VCaP (cell line): ENCODE results near the gene CTDP1.
"Not testable (repeated sequence)": the region's sequence is repeated elsewhere in the genome, so short reads cannot be mapped to it uniquely, and the experiment has no call there.

Source experiments
- H3K27ac ChIP-seq: fragments of 450-650 bp; 2 replicates; pipeline ENCODE4 v1.5.1; 2017
- CTCF ChIP-seq: fragments of 450-650 bp; conservative IDR thresholded peaks from 2 replicates; pipeline ENCODE4 v1.5.1; 2017; ENCODE audit warnings: mild to moderate bottlenecking, moderate library complexity

The CTDP1 gene

GRCh38 chr18:79749251-79750191 lies 69.9 kb downstream of the CTDP1 start:
- no peak overlapping the region for H3K27ac ChIP-seq
- TF ChIP-seq CTCF = no peak

GRCh38 chr18:79750980-79751571 lies 71.5 kb downstream of the CTDP1 start:
- H3K27ac ChIP-seq = no peak overlapping the region
- TF ChIP-seq CTCF = no peak

- H3K27ac ChIP-seq = not testable (repeated sequence)
Measured at GRCh38 chr18:79751918-79752578, 72.4 kb downstream of the CTDP1 start.

- not testable (repeated sequence) for H3K27ac ChIP-seq
Measured at GRCh38 chr18:79752946-79753345, 73.3 kb downstream of the CTDP1 start.

GRCh38 chr18:79753391-79753851 lies 73.8 kb downstream of the CTDP1 start:
- no peak overlapping the region for H3K27ac ChIP-seq
- TF ChIP-seq CTCF = no peak

- TF ChIP-seq CTCF = no peak
- H3K27ac ChIP-seq = no peak overlapping the region
Measured at GRCh38 chr18:79754022-79754761, 74.6 kb downstream of the CTDP1 start.

GRCh38 chr18:79754831-79755351 lies 75.3 kb downstream of the CTDP1 start:
- no peak for TF ChIP-seq CTCF
- H3K27ac ChIP-seq = no peak overlapping the region
